ENCODE results near the gene SAMHD1.
"Not testable (repeated sequence)": the region's sequence is repeated elsewhere in the genome, so short reads cannot be mapped to it uniquely, and the experiment has no call there.

The SAMHD1 gene

GRCh38 chr20:36956674-36957073, 5.2 kb upstream of the SAMHD1 start:
- H3K36me3 ChIP-seq (ENCODE audit: control insufficient read depth, insufficient read depth, low read length), result no peaks in the 10 kb centered on the region
- H3K4me3 ChIP-seq (ENCODE audit: extremely low read depth, insufficient read depth, low read length, poor library complexity, severe bottlenecking), result no peak overlapping the region
- H3K9me3 ChIP-seq (ENCODE audit: control insufficient read depth, low read length), result no peaks in the 10 kb centered on the region
- no CpG with 5 or more reads among the region's 2 CpGs for WGBS, 2 experiments (ENCODE audit: insufficient coverage in 2 of 2)
- peaks cover 4% of the 10 kb centered on the region for H3K4me1 ChIP-seq (ENCODE audit: control insufficient read depth, insufficient read depth, low read length, poor library complexity, severe bottlenecking)
- H3K27ac ChIP-seq (ENCODE audit: low read depth, low read length, severe bottlenecking), result no peak overlapping the region

GRCh38 chr20:36956016-36956415, 4.5 kb upstream of the SAMHD1 start:
- Histone ChIP-seq H3K36me3 (ENCODE audit: control insufficient read depth, insufficient read depth, low read length) (no peaks in the 10 kb centered on the region), H3K4me1 (ENCODE audit: control insufficient read depth, insufficient read depth, low read length, poor library complexity, severe bottlenecking) (peaks cover 4% of the 10 kb centered on the region)
- WGBS, 2 experiments (ENCODE audit: insufficient coverage in 2 of 2), result 40% methylated on average over 2 of the region's 3 CpGs; no CpG with 5 or more reads in 1 of the 2 experiments

GRCh38 chr20:36951979-36952738, 651 bp upstream of the SAMHD1 start:
- 15 to 17% methylated on average over 7 of the region's 11 CpGs for WGBS, 2 experiments (ENCODE audit: insufficient coverage in 2 of 2)
- Histone ChIP-seq H3K27ac (ENCODE audit: low read depth, low read length, severe bottlenecking) (no peak overlapping the region), H3K36me3 (ENCODE audit: control insufficient read depth, insufficient read depth, low read length) (no peaks in the 10 kb centered on the region), H3K4me3 (ENCODE audit: extremely low read depth, insufficient read depth, low read length, poor library complexity, severe bottlenecking) (peak overlapping the region; percentile 78), H3K4me1 (ENCODE audit: control insufficient read depth, insufficient read depth, low read length, poor library complexity, severe bottlenecking) (peaks cover 4% of the 10 kb centered on the region), H3K9me3 (ENCODE audit: control insufficient read depth, low read length) (no peaks in the 10 kb centered on the region)

More at GRCh38 chr20:36956016-36956415, 4.5 kb upstream of the SAMHD1 start:
- H3K9me3 ChIP-seq (ENCODE audit: control insufficient read depth, low read length), result no peaks in the 10 kb centered on the region
- H3K4me3 ChIP-seq (ENCODE audit: extremely low read depth, insufficient read depth, low read length, poor library complexity, severe bottlenecking), result no peak overlapping the region
- H3K27ac ChIP-seq (ENCODE audit: low read depth, low read length, severe bottlenecking), result no peak overlapping the region

GRCh38 chr20:36950414-36951197, 902 bp downstream of the SAMHD1 start:
- no peaks in the 10 kb centered on the region for H3K36me3 ChIP-seq (ENCODE audit: control insufficient read depth, insufficient read depth, low read length)
- no peak overlapping the region for H3K27ac ChIP-seq (ENCODE audit: low read depth, low read length, severe bottlenecking)
- 0 to 6% methylated on average over 12 to 18 of the region's 24 CpGs for WGBS, 2 experiments (ENCODE audit: insufficient coverage in 2 of 2)
- peak overlapping the region; percentile 78 for H3K4me3 ChIP-seq (ENCODE audit: extremely low read depth, insufficient read depth, low read length, poor library complexity, severe bottlenecking)
- H3K4me1 ChIP-seq (ENCODE audit: control insufficient read depth, insufficient read depth, low read length, poor library complexity, severe bottlenecking), result peaks cover 4% of the 10 kb centered on the region
- no peaks in the 10 kb centered on the region for H3K9me3 ChIP-seq (ENCODE audit: control insufficient read depth, low read length)

- Histone ChIP-seq H3K4me3 (ENCODE audit: extremely low read depth, insufficient read depth, low read length, poor library complexity, severe bottlenecking) (no peak overlapping the region), H3K9me3 (ENCODE audit: control insufficient read depth, low read length) (no peaks in the 10 kb centered on the region), H3K27ac (ENCODE audit: low read depth, low read length, severe bottlenecking) (no peak overlapping the region), H3K4me1 (ENCODE audit: control insufficient read depth, insufficient read depth, low read length, poor library complexity, severe bottlenecking) (no peaks in the 10 kb centered on the region), H3K36me3 (ENCODE audit: control insufficient read depth, insufficient read depth, low read length) (no peaks in the 10 kb centered on the region)
- no CpG with 5 or more reads among the region's 1 CpG for WGBS, 2 experiments (ENCODE audit: insufficient coverage in 2 of 2)
These were observed 10.1 kb downstream of the SAMHD1 start for GRCh38 chr20:36941401-36941835.

GRCh38 chr20:36937402-36937770, 14.1 kb downstream of the SAMHD1 start:
- Histone ChIP-seq H3K27ac (ENCODE audit: low read depth, low read length, severe bottlenecking) (no peak overlapping the region), H3K4me3 (ENCODE audit: extremely low read depth, insufficient read depth, low read length, poor library complexity, severe bottlenecking) (no peak overlapping the region), H3K36me3 (ENCODE audit: control insufficient read depth, insufficient read depth, low read length) (no peaks in the 10 kb centered on the region), H3K9me3 (ENCODE audit: control insufficient read depth, low read length) (no peaks in the 10 kb centered on the region), H3K4me1 (ENCODE audit: control insufficient read depth, insufficient read depth, low read length, poor library complexity, severe bottlenecking) (no peaks in the 10 kb centered on the region)

GRCh38 chr20:36936761-36937401, 14.6 kb downstream of the SAMHD1 start:
- H3K4me3 ChIP-seq (ENCODE audit: extremely low read depth, insufficient read depth, low read length, poor library complexity, severe bottlenecking); H3K27ac ChIP-seq (ENCODE audit: low read depth, low read length, severe bottlenecking); H3K36me3 ChIP-seq (ENCODE audit: control insufficient read depth, insufficient read depth, low read length); H3K4me1 ChIP-seq (ENCODE audit: control insufficient read depth, insufficient read depth, low read length, poor library complexity, severe bottlenecking); H3K9me3 ChIP-seq (ENCODE audit: control insufficient read depth, low read length): not testable (repeated sequence)
- WGBS, 2 experiments (ENCODE audit: insufficient coverage in 2 of 2), result 87% methylated on average over 4 of the region's 9 CpGs; no CpG with 5 or more reads in 1 of the 2 experiments

- Histone ChIP-seq H3K27ac (ENCODE audit: low read depth, low read length, severe bottlenecking) (no peak overlapping the region), H3K36me3 (ENCODE audit: control insufficient read depth, insufficient read depth, low read length) (no peaks in the 10 kb centered on the region), H3K9me3 (ENCODE audit: control insufficient read depth, low read length) (no peaks in the 10 kb centered on the region), H3K4me3 (ENCODE audit: extremely low read depth, insufficient read depth, low read length, poor library complexity, severe bottlenecking) (no peak overlapping the region), H3K4me1 (ENCODE audit: control insufficient read depth, insufficient read depth, low read length, poor library complexity, severe bottlenecking) (no peaks in the 10 kb centered on the region)
- 93 to 96% methylated on average over 6 to 7 of the region's 8 CpGs for WGBS, 2 experiments (ENCODE audit: insufficient coverage in 2 of 2)
These were observed 15.2 kb downstream of the SAMHD1 start for GRCh38 chr20:36936341-36936740.

GRCh38 chr20:36933571-36933970, 17.9 kb downstream of the SAMHD1 start:
- H3K27ac ChIP-seq (ENCODE audit: low read depth, low read length, severe bottlenecking); H3K36me3 ChIP-seq (ENCODE audit: control insufficient read depth, insufficient read depth, low read length); H3K4me3 ChIP-seq (ENCODE audit: extremely low read depth, insufficient read depth, low read length, poor library complexity, severe bottlenecking); H3K4me1 ChIP-seq (ENCODE audit: control insufficient read depth, insufficient read depth, low read length, poor library complexity, severe bottlenecking); H3K9me3 ChIP-seq (ENCODE audit: control insufficient read depth, low read length): not testable (repeated sequence)
- WGBS, 2 experiments (ENCODE audit: insufficient coverage in 2 of 2), result 92 to 95% methylated on average over 11 to 13 of the region's 16 CpGs

GRCh38 chr20:36932476-36933426, 18.8 kb downstream of the SAMHD1 start:
- Histone ChIP-seq H3K4me3 (ENCODE audit: extremely low read depth, insufficient read depth, low read length, poor library complexity, severe bottlenecking) (no peak overlapping the region), H3K36me3 (ENCODE audit: control insufficient read depth, insufficient read depth, low read length) (no peaks in the 10 kb centered on the region), H3K9me3 (ENCODE audit: control insufficient read depth, low read length) (no peaks in the 10 kb centered on the region), H3K27ac (ENCODE audit: low read depth, low read length, severe bottlenecking) (no peak overlapping the region), H3K4me1 (ENCODE audit: control insufficient read depth, insufficient read depth, low read length, poor library complexity, severe bottlenecking) (no peaks in the 10 kb centered on the region)
- WGBS, 2 experiments (ENCODE audit: insufficient coverage in 2 of 2), result 75% methylated on average over 4 to 6 of the region's 11 CpGs
